Measurements from ENCODE around the gene BBX. TPM values are rescaled to one million over a fixed set of nuclear protein-coding genes. Genes with fewer than 3 reads are reported as not detected.

The BBX gene
- total RNA-seq, 1 donor from 2014 or later = 77.5 TPM

GRCh38 chr3:107496855-107497254 is 25.9 kb upstream of the BBX start:
- Mint-ChIP-seq H3K36me3 (ENCODE audit: low read depth) (no peaks in the 10 kb centered on the region), H3K9me3 (no peaks in the 10 kb centered on the region), H3K4me3 (no peak overlapping the region), H3K27ac (no peak overlapping the region), H3K4me1 (no peaks in the 10 kb centered on the region), H3K27me3 (peaks cover 3% of the 10 kb centered on the region)
- POLR2A ChIA-PET = no interaction called here
- intact Hi-C loops (cut with micrococcal nuclease) = no loop called here
- ATAC-seq (ENCODE audit: low read depth) = no peak
- no peak for DNase-seq
- CTCF ChIA-PET = no interaction called here
- TF ChIP-seq CTCF (IDR thresholded peaks at IDR 0.05) = no peak

- Mint-ChIP-seq H3K27me3 (peaks cover 3% of the 10 kb centered on the region), H3K9me3 (no peaks in the 10 kb centered on the region), H3K4me3 (no peak overlapping the region), H3K36me3 (ENCODE audit: low read depth) (no peaks in the 10 kb centered on the region), H3K27ac (no peak overlapping the region), H3K4me1 (no peaks in the 10 kb centered on the region)
- ChIA-PET CTCF (interaction anchor here (1.3 kb wide), 1 partner anchor 14 kb away, joined by 3 read pairs; no protein-coding TSS in a partner anchor), POLR2A (no interaction called here)
- DNase-seq = no peak
- ATAC-seq (ENCODE audit: low read depth) = no peak
- intact Hi-C loops (cut with micrococcal nuclease) = no loop called here
- TF ChIP-seq CTCF (IDR thresholded peaks at IDR 0.05) = no peak
Observed at GRCh38 chr3:107498646-107499045, 24.1 kb upstream of the BBX start.

- CTCF ChIA-PET = no interaction called here
- Mint-ChIP-seq H3K36me3 (ENCODE audit: low read depth) (no peaks in the 10 kb centered on the region), H3K27ac (no peak overlapping the region), H3K9me3 (no peaks in the 10 kb centered on the region), H3K27me3 (no peaks in the 10 kb centered on the region), H3K4me3 (no peak overlapping the region), H3K4me1 (no peaks in the 10 kb centered on the region)
- POLR2A ChIA-PET = no interaction called here
- ATAC-seq (ENCODE audit: low read depth) (no peak), DNase-seq (no peak)
- intact Hi-C loops (cut with micrococcal nuclease) = no loop called here
- TF ChIP-seq CTCF (IDR thresholded peaks at IDR 0.05) = no peak
Observed at GRCh38 chr3:107506458-107506857, 16.3 kb upstream of the BBX start.

- Mint-ChIP-seq H3K36me3 (ENCODE audit: low read depth) (no peaks in the 10 kb centered on the region), H3K9me3 (no peaks in the 10 kb centered on the region), H3K4me1 (no peaks in the 10 kb centered on the region), H3K27ac (no peak overlapping the region), H3K4me3 (no peak overlapping the region), H3K27me3 (no peaks in the 10 kb centered on the region)
- no peak for TF ChIP-seq CTCF (IDR thresholded peaks at IDR 0.05)
- no peak for DNase-seq
- ChIA-PET POLR2A (no interaction called here), CTCF (no interaction called here)
- ATAC-seq (ENCODE audit: low read depth) = no peak
- intact Hi-C loops (cut with micrococcal nuclease) = no loop called here
Observed at GRCh38 chr3:107508331-107508730, 14.4 kb upstream of the BBX start.

- POLR2A ChIA-PET = no interaction called here
- no peaks in the 10 kb centered on the region for H3K4me1 Mint-ChIP-seq
- no peak for ATAC-seq (ENCODE audit: low read depth)
Observed at GRCh38 chr3:107512108-107512507, 10.7 kb upstream of the BBX start.

More at GRCh38 chr3:107512108-107512507, 10.7 kb upstream of the BBX start:
- no peak for DNase-seq
- peaks cover 10% of the 10 kb centered on the region for H3K27me3 Mint-ChIP-seq
- intact Hi-C loops (cut with micrococcal nuclease) = no loop called here
- no peaks in the 10 kb centered on the region for H3K9me3 Mint-ChIP-seq
- no peak overlapping the region for H3K27ac Mint-ChIP-seq
- CTCF ChIA-PET = interaction anchor here (0.8 kb wide), 1 partner anchor 91 kb away, joined by 5 read pairs; no protein-coding TSS in a partner anchor
- no peak for TF ChIP-seq CTCF (IDR thresholded peaks at IDR 0.05)
- no peak overlapping the region for H3K4me3 Mint-ChIP-seq
- H3K36me3 Mint-ChIP-seq (ENCODE audit: low read depth) = no peaks in the 10 kb centered on the region

Data from activated B cell treated with CpG ODN at 0.5 μM for 24 hours (primary cell).